Measurements from ENCODE around the gene FKBP5. TPM values are rescaled to one million over a fixed set of nuclear protein-coding genes. Genes with fewer than 3 reads are reported as not detected.

FKBP5 gene
- total and polyA plus RNA-seq, 2 of the 4 experiments (the other 2 are of a cell fraction) = 6.8 to 7.0 TPM

GRCh38 chr6:35686436-35686835 is 2.3 kb downstream of the FKBP5 start:
- Histone ChIP-seq H4K20me1 (ENCODE audit: insufficient read depth, low read length) (peaks cover 5% of the 10 kb centered on the region; the same call in 1 of the 2 replicates), H2BK15ac (ENCODE audit: low read depth, low read length) (no peak overlapping the region), H3K79me1 (ENCODE audit: low read depth in 1 of 2, low read length in 2 of 2) (peaks cover 3 to 6% of the 10 kb centered on the region in 2 experiments; a peak in 2 of 4 replicates), H3K56ac (ENCODE audit: extremely low read depth, insufficient read depth, low read length) (no peak overlapping the region), H2BK20ac (ENCODE audit: low read depth, low read length) (no peak overlapping the region), H4K8ac (ENCODE audit: low read depth in 2 of 2, low read length in 2 of 2) (no peak overlapping the region), H3K14ac (replicated peaks; ENCODE audit: low read depth, low read length) (no peak overlapping the region), H3K9me1 (ENCODE audit: insufficient read depth, low read length) (peaks cover 2% of the 10 kb centered on the region; the same call in 1 of the 2 replicates), H4K5ac (ENCODE audit: low read depth, low read length) (no peak overlapping the region), H3K4ac (ENCODE audit: low read depth, low read length) (no peak overlapping the region), H4K91ac (ENCODE audit: insufficient read depth, low read depth, low read length) (no peak overlapping the region), H3K4me2 (ENCODE audit: low read depth, low read length) (no peak overlapping the region), H3K36me3 (ENCODE audit: control insufficient read depth, insufficient read depth, low read length) (no peaks in the 10 kb centered on the region), H3K27ac (ENCODE audit: insufficient read depth, low read length) (no peak overlapping the region), H3K4me1 (ENCODE audit: control insufficient read depth, insufficient read depth, low read length) (no peaks in the 10 kb centered on the region; the same call in 1 of the 2 replicates), H2AFZ (replicated peaks; ENCODE audit: low read length, poor library complexity) (no peak overlapping the region), H3K18ac (ENCODE audit: low read depth, low read length) (no peak overlapping the region), H2AK9ac (replicated peaks; ENCODE audit: low read depth, low read length, poor library complexity) (no peak overlapping the region), H3K23ac (ENCODE audit: low read depth, low read length) (no peak overlapping the region), H3K4me3 (ENCODE audit: insufficient read depth, low read depth, low read length) (no peak overlapping the region), H3K9me3 (ENCODE audit: control insufficient read depth, insufficient read depth, low read length) (no peaks in the 10 kb centered on the region), H2AK5ac (ENCODE audit: low read depth, low read length) (no peak overlapping the region), H2BK5ac (ENCODE audit: low read depth, low read length, poor library complexity, severe bottlenecking) (no peak overlapping the region), H2BK120ac (ENCODE audit: low read depth, low read length) (no peak overlapping the region), H3K27me3 (ENCODE audit: control insufficient read depth, insufficient read depth, low read length) (no peaks in the 10 kb centered on the region), H3K9ac (ENCODE audit: low read depth, low read length) (no peak overlapping the region)
- ATAC-seq (ENCODE audit: low read depth) (no peak), DNase-seq (no peak)
- in situ Hi-C loops (cut with MboI; ENCODE audit: low sequenced_read_pairs) = no loop called here
- CTCF ChIA-PET = interaction anchor here (0.6 to 1.3 kb wide), 5 partner anchors 12 to 164 kb away, joined by 3 to 6 read pairs (median 3); no protein-coding TSS in a partner anchor
- no CpG with 5 or more reads among the region's 2 CpGs for WGBS, 2 experiments (ENCODE audit: extremely low coverage in 2 of 2, insufficient read length in 1 of 2)
- no peak for TF ChIP-seq NFE2L2 (IDR thresholded peaks at IDR 0.05; ENCODE audit: low read depth, low read length)
- no peak for TF ChIP-seq CHD1 (IDR thresholded peaks at IDR 0.05; ENCODE audit: low read depth, low read length)
- no peak for TF ChIP-seq RAD21 (IDR thresholded peaks at IDR 0.05; ENCODE audit: low read length)
- TF ChIP-seq FOS (IDR thresholded peaks at IDR 0.05; ENCODE audit: low read depth, low read length) = no peak
- no peak for TF ChIP-seq RFX5 (IDR thresholded peaks at IDR 0.05; ENCODE audit: low read depth, low read length)
- no peak for TF ChIP-seq CTCF (conservative IDR thresholded peaks at IDR 0.05; ENCODE audit: low read depth, low read length)
- TF ChIP-seq MAZ (IDR thresholded peaks at IDR 0.05; ENCODE audit: borderline replicate concordance, low read depth, low read length) = no peak
- intact Hi-C loops (cut with micrococcal nuclease) = no loop called here
- dilution Hi-C loops (cut with HindIII; ENCODE audit: low sequenced_read_pairs, unreplicated experiment) = no loop called here
- no TSS peak for BruUV-seq (replicated peaks)
- POLR2A ChIA-PET (ENCODE audit: unreplicated experiment) = no interaction called here
